SU-DHL-6 (cell line): ENCODE results near the gene SETMAR.

ENCODE experiments used
- EZH2phosphoT487 ChIP-seq: fragments of 200-600 bp; sonication (generic), shearing (Covaris generic); conservative IDR thresholded peaks from 2 replicates; pipeline ENCODE4 v1.6.1; 2018; ENCODE audit warnings: mild to moderate bottlenecking, antibody characterized with exemption, low read length, moderate library complexity, mixed read lengths
- TF ChIP-seq, protein P1 (sequence below): fragments of 200-600 bp; sonication (generic); IDR thresholded peaks from one replicate; pipeline ENCODE4 v1.5.1; 2017; ENCODE audit warnings: antibody characterized with exemption, mild to moderate bottlenecking, low read length, moderate library complexity; ENCODE audit not compliant: insufficient read depth, poor library complexity, severe bottlenecking

DNA sequence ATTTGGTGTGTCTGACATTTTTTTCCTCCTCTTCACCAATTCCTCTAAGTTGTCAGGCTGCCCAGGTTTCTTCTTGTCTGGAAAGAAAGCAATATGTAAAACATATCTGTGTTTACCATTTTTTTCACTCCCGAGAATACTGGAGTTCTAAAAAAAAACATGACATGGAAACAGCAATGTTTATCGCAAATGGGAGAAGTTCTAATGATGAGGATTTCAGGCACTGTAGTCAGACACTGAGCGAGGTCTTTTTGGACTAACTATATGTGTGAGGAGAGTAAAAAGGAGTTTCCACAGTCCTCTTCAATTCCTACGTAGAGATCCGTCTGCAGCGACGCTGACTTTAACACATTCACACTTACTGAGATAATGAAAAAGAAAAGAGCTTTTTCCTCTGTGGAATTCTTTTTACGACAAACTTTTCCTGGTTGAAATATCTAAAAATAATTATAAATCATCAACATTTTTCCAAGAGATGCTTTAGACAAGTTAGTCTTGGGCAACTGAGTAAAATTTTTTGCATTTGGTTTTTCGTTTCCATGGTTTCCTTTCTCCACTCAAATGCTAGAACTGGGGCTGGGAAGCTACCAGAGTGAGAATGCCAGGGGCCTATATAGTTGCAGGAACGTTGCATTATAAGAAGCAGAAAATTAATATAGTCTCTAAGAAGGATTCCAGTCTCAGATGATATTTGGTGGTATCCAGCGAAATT lies 8.4 kb upstream of the SETMAR start:
- TF ChIP-seq, protein P1, sequence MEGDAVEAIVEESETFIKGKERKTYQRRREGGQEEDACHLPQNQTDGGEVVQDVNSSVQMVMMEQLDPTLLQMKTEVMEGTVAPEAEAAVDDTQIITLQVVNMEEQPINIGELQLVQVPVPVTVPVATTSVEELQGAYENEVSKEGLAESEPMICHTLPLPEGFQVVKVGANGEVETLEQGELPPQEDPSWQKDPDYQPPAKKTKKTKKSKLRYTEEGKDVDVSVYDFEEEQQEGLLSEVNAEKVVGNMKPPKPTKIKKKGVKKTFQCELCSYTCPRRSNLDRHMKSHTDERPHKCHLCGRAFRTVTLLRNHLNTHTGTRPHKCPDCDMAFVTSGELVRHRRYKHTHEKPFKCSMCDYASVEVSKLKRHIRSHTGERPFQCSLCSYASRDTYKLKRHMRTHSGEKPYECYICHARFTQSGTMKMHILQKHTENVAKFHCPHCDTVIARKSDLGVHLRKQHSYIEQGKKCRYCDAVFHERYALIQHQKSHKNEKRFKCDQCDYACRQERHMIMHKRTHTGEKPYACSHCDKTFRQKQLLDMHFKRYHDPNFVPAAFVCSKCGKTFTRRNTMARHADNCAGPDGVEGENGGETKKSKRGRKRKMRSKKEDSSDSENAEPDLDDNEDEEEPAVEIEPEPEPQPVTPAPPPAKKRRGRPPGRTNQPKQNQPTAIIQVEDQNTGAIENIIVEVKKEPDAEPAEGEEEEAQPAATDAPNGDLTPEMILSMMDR: no peak
- TF ChIP-seq EZH2phosphoT487: no peak
